ENCODE results near the gene KLRC2. TPM values are rescaled to one million over a fixed set of nuclear protein-coding genes. Genes with fewer than 3 reads are reported as not detected.
A peak's percentile ranks its signal among the peaks of the same experiment; 100 is the strongest.
"Not testable (repeated sequence)": the region's sequence is repeated elsewhere in the genome, so short reads cannot be mapped to it uniquely, and the experiment has no call there.

KLRC2 gene
- total RNA-seq, 2 experiments from 2014 or later = 4.4 to 7.9 TPM

GRCh38 chr12:10430623-10431022 lies 5.2 kb downstream of the KLRC2 start:
- H3K9me3 Mint-ChIP-seq, H3K36me3 Mint-ChIP-seq, H3K4me1 Mint-ChIP-seq, H3K27ac Mint-ChIP-seq, POLR2A ChIA-PET, H3K4me3 Mint-ChIP-seq, H3K27me3 Mint-ChIP-seq, DNase-seq: not testable (repeated sequence)
- peak; percentile 80 for ATAC-seq (ENCODE audit: low read depth)

DNA sequence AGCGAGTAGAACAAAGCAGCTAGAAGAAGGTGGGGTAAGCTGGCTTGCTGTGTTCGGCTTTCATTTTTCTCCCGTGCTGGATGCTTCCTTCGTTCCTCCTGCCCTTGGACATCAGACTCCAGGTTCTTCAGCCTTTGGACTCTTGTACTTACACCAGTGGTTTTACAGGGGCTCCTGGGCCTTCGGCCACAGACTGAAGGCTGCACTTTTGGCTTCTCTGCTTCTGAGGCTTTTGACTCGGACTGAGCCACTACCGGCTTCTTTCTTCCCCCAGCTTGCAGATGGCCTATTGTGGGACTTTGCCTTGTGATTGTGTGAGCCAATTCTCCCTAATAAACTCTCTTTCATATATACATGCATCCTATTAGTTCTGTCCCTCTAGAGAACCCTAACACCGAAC lies 9.9 kb downstream of the KLRC2 start:
- H3K9me3 Mint-ChIP-seq; H3K27ac Mint-ChIP-seq; H3K4me1 Mint-ChIP-seq; H3K27me3 Mint-ChIP-seq; H3K36me3 Mint-ChIP-seq; DNase-seq; POLR2A ChIA-PET; ATAC-seq (ENCODE audit: low read depth); H3K4me3 Mint-ChIP-seq: not testable (repeated sequence)

DNA sequence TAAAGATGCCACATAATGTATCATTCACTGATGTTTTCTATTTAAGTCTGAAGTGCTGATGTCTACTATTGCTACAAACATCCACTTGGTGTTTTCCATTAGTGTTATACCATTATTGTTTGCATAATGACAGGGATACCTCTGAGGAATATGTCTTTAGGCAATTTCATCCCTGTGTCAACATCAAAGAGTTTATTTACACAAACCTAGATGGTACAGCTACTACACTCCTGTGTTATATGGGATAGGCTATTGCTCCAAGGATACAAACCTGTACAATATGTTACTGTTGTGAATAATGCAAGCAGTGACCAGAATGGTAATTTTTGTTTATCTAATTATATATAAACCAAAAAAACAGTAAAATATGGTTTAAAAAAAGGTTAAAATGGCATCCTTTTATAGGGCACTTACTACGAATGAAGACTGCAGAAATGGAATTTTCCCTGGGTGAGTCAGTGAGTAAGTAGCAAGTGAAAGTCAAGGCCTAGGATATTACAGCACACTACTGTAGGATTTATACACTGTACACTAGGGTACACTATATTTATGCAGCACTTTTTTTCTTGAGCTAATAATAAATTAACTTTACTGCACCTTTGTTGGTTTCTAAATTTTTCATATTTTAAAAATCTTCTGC lies 11.4 kb downstream of the KLRC2 start:
- POLR2A ChIA-PET; H3K27ac Mint-ChIP-seq; DNase-seq; ATAC-seq (ENCODE audit: low read depth); H3K4me3 Mint-ChIP-seq; H3K27me3 Mint-ChIP-seq; H3K9me3 Mint-ChIP-seq; H3K36me3 Mint-ChIP-seq; H3K4me1 Mint-ChIP-seq: not testable (repeated sequence)

DNA sequence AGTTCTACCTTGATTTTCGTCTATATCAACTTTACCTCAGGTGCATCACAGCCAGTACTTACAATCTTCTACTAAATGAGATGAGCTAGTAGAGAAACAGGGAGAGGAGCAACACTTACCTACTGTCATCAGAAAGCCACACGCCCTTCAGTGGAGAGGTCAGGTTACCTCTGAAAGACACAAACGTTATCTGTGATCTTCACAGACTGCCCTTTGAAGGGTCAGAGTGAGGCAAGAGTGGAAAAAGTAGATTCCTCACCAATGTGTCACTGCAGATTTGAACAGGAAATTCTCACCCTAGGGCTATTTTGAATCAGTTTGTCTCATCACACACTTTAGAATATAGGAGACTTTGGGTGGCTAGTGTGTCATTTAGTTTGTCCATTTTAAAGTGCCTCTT lies 13.7 kb downstream of the KLRC2 start:
- H3K27ac Mint-ChIP-seq, H3K4me1 Mint-ChIP-seq, H3K9me3 Mint-ChIP-seq, DNase-seq, H3K27me3 Mint-ChIP-seq, H3K4me3 Mint-ChIP-seq, H3K36me3 Mint-ChIP-seq, POLR2A ChIA-PET: not testable (repeated sequence)
- peak; percentile 63 for ATAC-seq (ENCODE audit: low read depth)

GRCh38 chr12:10420334-10420733 lies 15.5 kb downstream of the KLRC2 start, which contains the start of gene KLRC3:
Gene KLRC3 (minus strand): TSS chr12:10420595. CDS start chr12:10420550, 45 bp downstream.
- H3K9me3 Mint-ChIP-seq; POLR2A ChIA-PET; H3K36me3 Mint-ChIP-seq; H3K27me3 Mint-ChIP-seq; ATAC-seq (ENCODE audit: low read depth); H3K27ac Mint-ChIP-seq; DNase-seq; H3K4me1 Mint-ChIP-seq: not testable (repeated sequence)
- peak within 1 kb of the TSS; percentile 54 for H3K4me3 Mint-ChIP-seq

GRCh38 chr12:10409392-10409791 lies 26.4 kb downstream of the KLRC2 start, which contains the start of gene KLRC4:
Gene KLRC4 (minus strand): TSS chr12:10409757. CDS start chr12:10409575, 182 bp downstream.
- Mint-ChIP-seq H3K36me3 (peaks cover 17% of the 10 kb centered on the region), H3K4me1 (peaks cover 34% of the 10 kb centered on the region), H3K4me3 (peak within 1 kb of the TSS; percentile 79), H3K27ac (peak within 1 kb of the TSS; percentile 88), H3K9me3 (peaks cover 4% of the 10 kb centered on the region), H3K27me3 (no peaks in the 10 kb centered on the region)
- ATAC-seq (ENCODE audit: low read depth) (peak; percentile 74), DNase-seq (no peak)
- POLR2A ChIA-PET = interaction anchor here (0.9 to 1.6 kb wide), 6 partner anchors 14 to 145 kb away, joined by 3 to 7 read pairs (median 4); no protein-coding TSS in a partner anchor

DNA sequence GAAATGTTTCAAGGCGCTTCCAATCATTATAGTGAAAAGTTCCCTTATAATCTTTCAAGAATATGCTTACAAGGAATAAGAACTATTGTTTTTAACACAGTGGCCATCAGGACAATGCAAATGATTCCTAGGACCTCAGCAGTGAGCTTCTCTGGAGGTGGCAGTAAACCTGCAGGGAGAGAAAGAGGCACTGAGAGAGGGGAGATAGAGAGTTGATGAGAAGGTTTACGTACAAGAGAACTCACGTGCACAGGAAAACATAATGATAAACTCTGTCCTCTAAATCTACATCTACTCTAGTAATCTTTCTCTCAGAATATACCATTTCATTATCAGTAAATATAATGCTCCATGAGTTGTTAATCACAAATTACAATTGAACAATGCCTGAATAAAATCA lies 27.0 kb downstream of the KLRC2 start:
- Mint-ChIP-seq H3K27me3 (no peaks in the 10 kb centered on the region), H3K36me3 (peaks cover 16% of the 10 kb centered on the region), H3K9me3 (peaks cover 4% of the 10 kb centered on the region), H3K4me3 (peak overlapping the region; percentile 79), H3K27ac (peak overlapping the region; percentile 88), H3K4me1 (peaks cover 34% of the 10 kb centered on the region)
- POLR2A ChIA-PET = interaction anchor here (0.9 to 1.6 kb wide), 6 partner anchors 14 to 146 kb away, joined by 3 to 7 read pairs (median 4); no protein-coding TSS in a partner anchor
- DNase-seq (no peak), ATAC-seq (ENCODE audit: low read depth) (no peak)

GRCh38 chr12:10406725-10407124 lies 29.1 kb downstream of the KLRC2 start:
- DNase-seq (peak; percentile 39), ATAC-seq (ENCODE audit: low read depth) (peak; percentile 7)
- Mint-ChIP-seq H3K4me1 (peaks cover 40% of the 10 kb centered on the region), H3K9me3 (peaks cover 2% of the 10 kb centered on the region), H3K36me3 (peaks cover 16% of the 10 kb centered on the region), H3K4me3 (peak overlapping the region; percentile 91), H3K27ac (peak overlapping the region; percentile 87), H3K27me3 (no peaks in the 10 kb centered on the region)
- POLR2A ChIA-PET = interaction anchor here (0.9 to 2.7 kb wide), 10 partner anchors 9 to 153 kb away, joined by 3 to 13 read pairs (median 8); no protein-coding TSS in a partner anchor

DNA sequence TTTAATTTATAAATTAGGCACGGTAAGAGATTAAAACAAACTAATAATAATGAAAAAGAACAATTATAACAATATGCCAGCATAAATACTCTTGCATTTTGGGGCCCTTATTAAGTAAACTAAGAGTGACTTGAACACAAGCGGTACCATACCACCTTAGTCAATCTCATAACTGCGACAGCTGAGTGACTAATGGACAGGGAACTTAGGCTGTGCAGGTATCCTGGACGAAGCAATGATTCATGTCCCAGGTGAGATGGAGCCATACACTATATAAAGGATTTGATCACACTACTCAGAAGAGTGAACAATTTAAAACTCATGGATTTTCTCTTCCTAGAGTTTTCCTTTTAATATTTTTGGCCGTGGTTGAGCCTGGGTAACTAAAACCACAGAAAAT lies 30.5 kb downstream of the KLRC2 start:
- POLR2A ChIA-PET = interaction anchor here (0.5 to 2.7 kb wide), 6 partner anchors 9 to 158 kb away, joined by 3 to 13 read pairs (median 4); no protein-coding TSS in a partner anchor
- Mint-ChIP-seq H3K27ac (no peak overlapping the region), H3K9me3 (peaks cover 2% of the 10 kb centered on the region), H3K4me3 (peak overlapping the region; percentile 75), H3K36me3 (peaks cover 21% of the 10 kb centered on the region), H3K4me1 (peaks cover 44% of the 10 kb centered on the region), H3K27me3 (no peaks in the 10 kb centered on the region)
- ATAC-seq (ENCODE audit: low read depth) (peak; percentile 35), DNase-seq (no peak)

DNA sequence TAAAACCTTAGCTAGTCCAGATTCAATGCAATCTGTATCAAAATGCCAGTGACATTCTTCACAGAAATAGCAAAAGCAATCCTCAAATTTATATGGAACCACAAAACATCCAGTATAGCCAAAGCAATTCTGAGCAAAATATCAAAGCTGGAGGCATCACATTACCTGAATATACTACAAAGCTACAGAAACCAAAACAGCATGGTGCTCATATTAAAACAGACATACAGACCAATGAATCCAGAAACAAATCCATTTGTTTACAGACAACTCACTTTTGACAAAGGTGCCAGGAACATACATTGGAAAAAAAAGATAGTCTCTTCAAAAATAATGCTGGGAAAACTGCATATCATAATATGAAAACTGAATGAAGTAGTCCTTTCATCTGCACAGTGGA lies 31.0 kb downstream of the KLRC2 start:
- Mint-ChIP-seq H3K27ac (peak overlapping the region; percentile 47), H3K9me3 (peaks cover 2% of the 10 kb centered on the region), H3K4me1 (peaks cover 48% of the 10 kb centered on the region), H3K4me3 (peak overlapping the region; percentile 75), H3K27me3 (no peaks in the 10 kb centered on the region), H3K36me3 (peaks cover 21% of the 10 kb centered on the region)
- ATAC-seq (ENCODE audit: low read depth) (no peak), DNase-seq (no peak)
- POLR2A ChIA-PET = interaction anchor here (0.5 to 1.6 kb wide), 6 partner anchors 9 to 644 kb away, joined by 3 to 9 read pairs (median 3); partner anchors contain the start of gene CD69

GRCh38 chr12:10400829-10401228 lies 35.0 kb downstream of the KLRC2 start:
- peak overlapping the region; percentile 67 for H3K27ac Mint-ChIP-seq
- POLR2A ChIA-PET = interaction anchor here (0.8 to 1.1 kb wide), 2 partner anchors 32 to 159 kb away, joined by 3 read pairs; no protein-coding TSS in a partner anchor
- peak; percentile 45 for ATAC-seq (ENCODE audit: low read depth)

DNA sequence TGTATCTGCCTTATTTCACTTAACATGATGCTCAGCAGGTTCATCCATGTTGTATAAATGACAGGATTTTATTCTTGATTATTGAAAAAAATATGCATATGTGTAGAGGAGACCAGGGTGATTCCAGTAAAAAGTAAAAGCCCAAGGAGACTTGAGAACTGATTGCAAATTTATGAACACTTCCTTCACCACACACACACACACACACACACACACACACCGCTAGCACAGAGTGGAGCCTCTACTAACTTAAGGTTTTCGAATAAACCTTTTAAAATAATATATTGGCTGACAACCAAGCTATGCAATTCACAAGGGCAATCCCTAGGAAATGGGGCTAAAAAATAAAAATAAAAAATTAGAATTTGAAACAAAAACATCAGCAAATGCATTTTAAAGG lies 37.6 kb downstream of the KLRC2 start:
- no peaks in the 10 kb centered on the region for H3K9me3 Mint-ChIP-seq
- H3K27me3 Mint-ChIP-seq = no peaks in the 10 kb centered on the region
- H3K4me3 Mint-ChIP-seq = peak overlapping the region; percentile 70
- ATAC-seq (ENCODE audit: low read depth) (no peak), DNase-seq (no peak)
- POLR2A ChIA-PET = interaction anchor here (1.9 to 8.4 kb wide), 5 partner anchors 9 to 163 kb away, joined by 4 to 117 read pairs (median 10); no protein-coding TSS in a partner anchor
- H3K36me3 Mint-ChIP-seq = peaks cover 14% of the 10 kb centered on the region
- peaks cover 58% of the 10 kb centered on the region for H3K4me1 Mint-ChIP-seq
- peak overlapping the region; percentile 79 for H3K27ac Mint-ChIP-seq

More at GRCh38 chr12:10400829-10401228, 35.0 kb downstream of the KLRC2 start:
- Mint-ChIP-seq H3K9me3 (peaks cover 2% of the 10 kb centered on the region), H3K4me3 (peak overlapping the region; percentile 76), H3K36me3 (peaks cover 23% of the 10 kb centered on the region), H3K4me1 (peaks cover 47% of the 10 kb centered on the region), H3K27me3 (no peaks in the 10 kb centered on the region)
- DNase-seq = no peak

DNA sequence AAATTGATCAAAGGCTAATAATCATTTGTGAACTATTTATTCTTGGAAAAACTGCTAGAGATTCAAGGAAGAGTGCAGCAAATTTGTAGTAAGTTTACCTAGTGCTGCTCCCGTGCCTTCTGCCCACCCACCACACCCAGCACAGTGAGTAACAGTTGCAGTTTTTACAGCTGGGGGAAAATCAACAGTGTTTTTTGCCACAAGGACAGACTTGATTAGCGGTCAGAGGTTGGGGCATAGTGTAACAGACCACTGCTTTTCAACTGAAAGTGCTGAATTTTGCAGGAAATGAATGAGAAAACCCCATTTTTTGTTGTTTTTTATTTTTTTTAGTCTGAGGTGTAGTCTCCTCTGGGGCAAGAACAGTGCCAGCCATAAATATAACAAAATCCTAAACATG lies 38.5 kb downstream of the KLRC2 start:
- H3K27ac Mint-ChIP-seq = peak overlapping the region; percentile 77
- DNase-seq (no peak), ATAC-seq (ENCODE audit: low read depth) (peak; percentile 8)
- H3K4me3 Mint-ChIP-seq = peak overlapping the region; percentile 70
- H3K9me3 Mint-ChIP-seq = no peaks in the 10 kb centered on the region
- peaks cover 63% of the 10 kb centered on the region for H3K4me1 Mint-ChIP-seq
- H3K36me3 Mint-ChIP-seq = peaks cover 11% of the 10 kb centered on the region
- H3K27me3 Mint-ChIP-seq = no peaks in the 10 kb centered on the region
- POLR2A ChIA-PET = interaction anchor here (1.4 to 8.4 kb wide), 7 partner anchors 10 to 164 kb away, joined by 4 to 117 read pairs (median 10); no protein-coding TSS in a partner anchor
